ENCODE data around the gene SNX30.

SNX30 gene

GRCh38 chr9:112831969-112832368 lies 81.4 kb downstream of the SNX30 start:
- no peak overlapping the region for H3K27ac ChIP-seq (ENCODE audit: extremely low read depth, low read depth, low read length)
- ChIA-PET CTCF (interaction anchor here (0.6 to 4.2 kb wide), 3 partner anchors 12 to 71 kb away, joined by 3 to 18 read pairs (median 3); no protein-coding TSS in a partner anchor), POLR2A (no interaction called here)
- no peaks in the 10 kb centered on the region for H3K9me3 ChIP-seq (ENCODE audit: control insufficient read depth, insufficient read depth, low read depth, low read length)
- no peaks in the 10 kb centered on the region for H3K4me1 ChIP-seq (ENCODE audit: control insufficient read depth, insufficient read depth, low read length)
- no peak overlapping the region for H3K4me3 ChIP-seq (ENCODE audit: low read depth, low read length)
- H3K36me3 ChIP-seq (ENCODE audit: control insufficient read depth in 2 of 2, insufficient read depth in 1 of 2, low read length in 2 of 2) = peaks cover 0 to 59% of the 10 kb centered on the region in 2 experiments; a peak in 1 of 3 replicates
- no peak for TF ChIP-seq ZNF639 (tag by site-specific recombination; IDR thresholded peaks at IDR 0.05)
- no peak for TF ChIP-seq REST (tag by site-specific recombination; IDR thresholded peaks at IDR 0.05)
- no peak for TF ChIP-seq ZNF660 (tag by site-specific recombination; IDR thresholded peaks at IDR 0.05)
- TF ChIP-seq ZNF175 (tag by site-specific recombination; IDR thresholded peaks at IDR 0.05) = no peak

DNA sequence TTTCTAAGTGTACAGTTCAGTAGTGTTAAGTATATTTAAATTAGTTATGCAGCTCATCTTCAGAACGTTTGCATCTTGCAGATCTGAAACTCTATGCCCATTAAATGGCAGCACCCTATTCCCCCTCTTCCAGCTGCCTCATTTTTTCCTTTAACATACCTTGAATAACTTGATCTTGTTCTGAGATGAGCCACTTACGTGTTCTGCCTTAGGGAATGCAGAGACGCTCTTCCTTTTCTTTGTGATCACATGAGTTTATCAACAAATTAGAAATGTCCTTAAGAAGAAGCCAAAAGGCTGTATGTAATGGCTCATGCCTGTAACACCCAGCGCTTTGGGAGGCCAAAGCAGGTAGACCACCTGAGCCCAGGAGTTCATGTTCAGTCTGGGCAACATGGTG lies 82.5 kb downstream of the SNX30 start:
- Histone ChIP-seq H3K27ac (ENCODE audit: extremely low read depth, low read depth, low read length) (no peak overlapping the region), H3K4me1 (ENCODE audit: control insufficient read depth, insufficient read depth, low read length) (no peaks in the 10 kb centered on the region), H3K36me3 (ENCODE audit: control insufficient read depth in 2 of 2, insufficient read depth in 1 of 2, low read length in 2 of 2) (peaks cover 0 to 55% of the 10 kb centered on the region in 2 experiments; a peak in 1 of 3 replicates), H3K9me3 (ENCODE audit: control insufficient read depth, insufficient read depth, low read depth, low read length) (no peaks in the 10 kb centered on the region), H3K4me3 (ENCODE audit: low read depth, low read length) (no peak overlapping the region)
- POLR2A ChIA-PET = no interaction called here
- TF ChIP-seq ZNF292 (tag by site-specific recombination; IDR thresholded peaks at IDR 0.05; ENCODE audit: borderline replicate concordance, low read depth) (no peak), ZSCAN16 (tag by site-specific recombination; IDR thresholded peaks at IDR 0.05) (no peak), ZNF677 (tag by site-specific recombination; IDR thresholded peaks at IDR 0.05) (no peak), ZNF416 (tag by site-specific recombination; IDR thresholded peaks at IDR 0.05) (no peak), PRDM4 (tag by site-specific recombination; IDR thresholded peaks at IDR 0.05) (no peak), ZFP41 (tag by site-specific recombination; IDR thresholded peaks at IDR 0.05; ENCODE audit: borderline replicate concordance) (no peak), SCRT1 (tag by site-specific recombination; IDR thresholded peaks at IDR 0.05; ENCODE audit: borderline replicate concordance) (no peak), HOXA7 (CRISPR knock-in tag; IDR thresholded peaks at IDR 0.05; ENCODE audit: borderline replicate concordance) (no peak), YY2 (tag by site-specific recombination; IDR thresholded peaks at IDR 0.05) (no peak), ZBTB6 (tag by site-specific recombination; IDR thresholded peaks at IDR 0.05) (no peak), ZBTB21 (tag by site-specific recombination; IDR thresholded peaks at IDR 0.05) (no peak), ZFP69B (tag by site-specific recombination; IDR thresholded peaks at IDR 0.05) (no peak), GLI2 (tag by site-specific recombination; IDR thresholded peaks at IDR 0.05; ENCODE audit: borderline replicate concordance, low read depth) (no peak), ZNF585B (tag by site-specific recombination; IDR thresholded peaks at IDR 0.05) (no peak)
- TF ChIP-seq, protein P1, sequence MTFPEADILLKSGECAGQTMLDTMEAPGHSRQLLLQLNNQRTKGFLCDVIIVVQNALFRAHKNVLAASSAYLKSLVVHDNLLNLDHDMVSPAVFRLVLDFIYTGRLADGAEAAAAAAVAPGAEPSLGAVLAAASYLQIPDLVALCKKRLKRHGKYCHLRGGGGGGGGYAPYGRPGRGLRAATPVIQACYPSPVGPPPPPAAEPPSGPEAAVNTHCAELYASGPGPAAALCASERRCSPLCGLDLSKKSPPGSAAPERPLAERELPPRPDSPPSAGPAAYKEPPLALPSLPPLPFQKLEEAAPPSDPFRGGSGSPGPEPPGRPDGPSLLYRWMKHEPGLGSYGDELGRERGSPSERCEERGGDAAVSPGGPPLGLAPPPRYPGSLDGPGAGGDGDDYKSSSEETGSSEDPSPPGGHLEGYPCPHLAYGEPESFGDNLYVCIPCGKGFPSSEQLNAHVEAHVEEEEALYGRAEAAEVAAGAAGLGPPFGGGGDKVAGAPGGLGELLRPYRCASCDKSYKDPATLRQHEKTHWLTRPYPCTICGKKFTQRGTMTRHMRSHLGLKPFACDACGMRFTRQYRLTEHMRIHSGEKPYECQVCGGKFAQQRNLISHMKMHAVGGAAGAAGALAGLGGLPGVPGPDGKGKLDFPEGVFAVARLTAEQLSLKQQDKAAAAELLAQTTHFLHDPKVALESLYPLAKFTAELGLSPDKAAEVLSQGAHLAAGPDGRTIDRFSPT (tag by site-specific recombination; IDR thresholded peaks at IDR 0.05) = no peak
- CTCF ChIA-PET = interaction anchor here (0.9 to 4.2 kb wide), 2 partner anchors 13 to 70 kb away, joined by 3 to 18 read pairs; no protein-coding TSS in a partner anchor

Measured in HEK293 (cell line).